Caki2 (cell line): ENCODE results near the gene TRA2B. TPM values are rescaled to one million over a fixed set of nuclear protein-coding genes. Genes with fewer than 3 reads are reported as not detected.

Experiments
- DNase-seq: peaks from one replicate; pipeline ENCODE4 v3.0.0-alpha.2; 2015; ENCODE audit warnings: low read depth
- in situ Hi-C: cut with HindIII; loops from 2 replicates; pipeline ENCODE4 v1.10.0; 2016; ENCODE audit warnings: low sequenced_read_pairs, low pct_unique_long_range_greater_than_20kb, mixed read lengths
- total RNA-seq: library from RNA; depleted of rRNA; stranded (reverse); fragments of >200 nt; shearing (Covaris generic); gene quantifications from 2 replicates; pipeline ENCODE4 v1.2.3, GENCODE V29; 2014; ENCODE audit warnings: low replicate concordance

TRA2B gene
- total RNA-seq, 1 experiment from 2014 or later, result 124 TPM

DNA sequence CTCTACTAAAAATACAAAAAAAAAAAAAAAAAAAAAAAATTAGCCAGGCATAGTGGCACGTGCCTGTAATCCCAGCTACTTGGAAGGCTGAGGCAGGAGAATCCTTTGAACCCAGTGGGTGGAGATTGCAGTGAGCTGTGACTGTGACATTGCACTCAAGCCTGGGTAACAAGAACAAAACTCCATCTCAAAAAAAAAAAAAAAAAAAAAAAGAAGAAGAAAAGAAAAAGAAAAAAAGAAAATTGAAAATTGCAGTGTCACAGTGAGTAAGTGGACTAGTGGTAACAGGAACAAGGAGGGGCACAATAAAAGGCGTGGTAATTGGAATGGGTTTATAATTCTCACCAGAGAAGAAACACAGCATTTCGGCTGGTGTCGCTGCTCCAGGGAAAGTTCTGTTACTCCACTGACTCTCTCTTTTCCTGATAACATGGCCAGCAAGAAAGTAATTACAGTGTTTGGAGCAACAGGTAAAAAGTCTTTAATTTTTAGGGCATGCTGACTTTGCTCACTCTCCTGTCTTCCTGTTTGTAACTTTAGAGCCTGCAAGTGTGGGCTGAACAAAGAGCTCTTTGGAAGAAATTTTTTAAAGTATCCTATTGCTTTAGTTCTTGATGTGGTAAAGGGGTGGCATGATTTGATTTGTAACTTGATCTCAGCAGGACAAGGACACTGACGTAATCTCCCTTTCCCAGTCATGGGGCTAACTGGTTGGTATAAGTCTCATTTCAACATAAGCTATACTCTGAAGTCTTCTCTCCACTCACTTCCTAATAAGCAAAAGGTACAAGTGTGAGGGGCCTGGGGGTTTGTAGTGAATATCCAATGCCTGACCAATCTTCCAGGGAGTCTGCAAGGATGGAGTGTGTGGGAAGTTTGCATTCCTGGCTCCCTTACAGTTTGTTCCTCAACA, 22.1 kb upstream of the TRA2B start:
- in situ Hi-C loops, result no loop called here
- peak; percentile 96 for DNase-seq

DNA sequence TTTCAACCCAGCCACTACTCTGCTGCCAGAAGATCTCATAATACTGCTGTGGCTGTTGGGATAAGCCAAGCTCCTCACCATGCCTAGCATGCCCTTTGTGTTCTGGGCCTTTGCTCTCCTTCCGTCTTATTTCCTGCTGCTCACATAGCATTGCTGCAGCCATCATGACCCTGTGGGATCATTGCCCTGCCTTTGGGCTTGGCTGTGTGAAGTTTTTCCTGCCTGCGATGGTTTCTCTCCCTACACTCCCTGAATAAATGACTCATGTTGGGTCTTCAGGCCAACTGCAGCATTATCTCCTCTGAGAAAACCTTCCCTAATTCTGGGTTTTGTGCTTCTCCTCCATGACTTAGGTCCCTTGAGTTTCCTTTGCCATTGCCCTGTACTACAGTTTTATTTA, 20.8 kb upstream of the TRA2B start:
- in situ Hi-C loops, result no loop called here
- DNase-seq, result no peak

DNA sequence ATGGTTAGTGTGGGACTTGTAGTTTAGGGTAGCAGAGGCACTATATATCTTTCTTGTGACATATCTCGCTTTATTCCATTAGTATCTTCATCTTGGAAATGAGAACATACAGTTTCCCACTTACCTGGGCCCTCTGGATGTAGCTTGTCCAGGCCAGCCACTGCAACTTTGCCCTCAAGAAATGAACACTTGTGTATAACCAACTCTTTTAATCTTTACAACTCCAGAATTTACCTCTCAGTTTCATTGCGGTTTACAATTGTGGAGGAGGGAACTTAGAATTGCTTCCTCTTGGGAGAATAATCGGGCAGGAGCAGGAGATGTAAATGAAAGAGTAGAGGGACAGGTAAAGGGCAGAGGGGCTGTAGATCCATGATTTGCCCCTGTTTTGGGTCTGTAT, 18.4 kb upstream of the TRA2B start:
- DNase-seq, result no peak
- in situ Hi-C loops, result no loop called here

- in situ Hi-C loops, result no loop called here
- no peak for DNase-seq
These were observed 16.5 kb upstream of the TRA2B start for GRCh38 chr3:185954366-185954723.

DNA sequence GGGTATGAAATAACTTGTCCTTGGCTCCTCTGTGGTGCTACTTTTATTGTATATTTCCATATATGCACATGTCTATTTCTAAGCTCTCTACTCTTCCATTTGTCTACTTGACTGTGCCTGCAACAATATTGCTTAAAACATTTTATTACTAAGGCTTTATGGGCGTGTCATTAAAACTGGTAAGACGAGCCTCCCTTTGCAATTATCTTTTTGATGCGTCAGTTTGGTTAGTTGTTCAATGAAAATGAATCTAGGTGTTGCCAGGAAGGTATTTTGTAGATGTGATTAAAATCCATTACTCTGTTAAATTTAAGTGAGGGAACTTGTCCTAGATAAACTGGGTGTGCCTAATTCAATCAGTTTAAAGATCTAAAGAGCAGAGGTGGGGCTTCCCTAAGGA, 12.9 kb upstream of the TRA2B start:
- no peak for DNase-seq
- in situ Hi-C loops, result no loop called here

GRCh38 chr3:185949515-185949914, 11.7 kb upstream of the TRA2B start:
- no peak for DNase-seq
- in situ Hi-C loops, result no loop called here

- in situ Hi-C loops, result no loop called here
These were observed 10.5 kb upstream of the TRA2B start for GRCh38 chr3:185948292-185948691.

DNA sequence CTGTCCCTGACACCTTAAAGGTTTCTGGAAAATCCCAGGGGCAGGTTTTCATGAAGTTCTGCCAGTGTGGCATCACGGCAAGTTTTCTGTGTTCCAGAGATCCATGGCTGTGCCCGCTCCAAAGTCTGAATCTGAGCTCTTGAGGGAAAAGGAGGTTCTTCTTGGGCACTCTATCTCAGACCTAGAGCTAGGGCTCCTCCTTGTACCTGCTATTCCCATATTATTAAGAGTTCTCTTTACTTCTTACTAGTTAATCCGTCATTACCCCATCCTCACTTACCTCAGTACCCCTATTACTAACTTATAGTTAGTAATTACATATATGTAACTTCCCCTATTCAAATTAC, 5.9 kb upstream of the TRA2B start:
- no peak for DNase-seq
- in situ Hi-C loops, result no loop called here

More at GRCh38 chr3:185948292-185948691, 10.5 kb upstream of the TRA2B start:
- DNase-seq, result no peak

GRCh38 chr3:185942907-185943759, 5.3 kb upstream of the TRA2B start:
- DNase-seq, result peak; percentile 83

GRCh38 chr3:185942396-185942795, 4.6 kb upstream of the TRA2B start:
- DNase-seq, result no peak
- in situ Hi-C loops, result no loop called here

More at GRCh38 chr3:185942907-185943759, 5.3 kb upstream of the TRA2B start:
- in situ Hi-C loops, result no loop called here

DNA sequence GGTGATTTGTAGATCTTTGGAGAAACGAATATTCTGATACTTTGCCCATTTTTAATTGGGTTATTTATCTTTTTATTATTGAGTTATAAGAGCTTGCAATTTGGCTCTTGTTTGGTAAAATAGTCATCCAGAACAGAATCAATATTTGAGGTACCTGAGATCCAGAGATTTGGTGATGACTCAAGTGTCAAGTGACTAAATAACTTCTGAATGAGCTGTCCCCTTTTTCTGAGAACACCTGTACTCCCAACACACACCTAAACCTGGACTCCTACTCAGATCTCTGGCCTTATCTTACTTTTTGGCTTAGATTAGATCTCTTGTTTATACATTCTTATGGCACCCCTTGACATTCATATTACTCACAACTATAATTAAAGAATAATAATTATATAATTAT, 3.1 kb upstream of the TRA2B start:
- no peak for DNase-seq
- in situ Hi-C loops, result no loop called here

DNA sequence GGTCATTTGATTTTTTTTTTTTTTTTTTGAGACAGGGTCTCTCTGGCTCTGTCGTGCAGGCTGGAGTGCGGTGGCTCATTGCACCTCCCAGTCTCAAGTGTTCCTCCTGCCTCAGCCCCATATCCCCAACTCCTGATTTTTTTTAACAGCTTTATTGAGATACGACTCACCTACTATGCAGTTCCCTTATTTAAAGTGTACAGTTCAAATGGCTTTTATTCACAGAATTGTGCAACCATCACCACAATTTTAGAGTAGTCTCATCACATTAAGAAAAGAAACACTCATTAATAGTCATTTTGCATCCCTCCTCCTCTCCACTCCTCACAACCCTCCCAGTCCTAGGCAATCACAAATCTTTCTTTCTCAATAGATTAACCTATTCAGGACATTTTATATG, 1.9 kb upstream of the TRA2B start:
- DNase-seq, result no peak
- in situ Hi-C loops, result no loop called here

DNA sequence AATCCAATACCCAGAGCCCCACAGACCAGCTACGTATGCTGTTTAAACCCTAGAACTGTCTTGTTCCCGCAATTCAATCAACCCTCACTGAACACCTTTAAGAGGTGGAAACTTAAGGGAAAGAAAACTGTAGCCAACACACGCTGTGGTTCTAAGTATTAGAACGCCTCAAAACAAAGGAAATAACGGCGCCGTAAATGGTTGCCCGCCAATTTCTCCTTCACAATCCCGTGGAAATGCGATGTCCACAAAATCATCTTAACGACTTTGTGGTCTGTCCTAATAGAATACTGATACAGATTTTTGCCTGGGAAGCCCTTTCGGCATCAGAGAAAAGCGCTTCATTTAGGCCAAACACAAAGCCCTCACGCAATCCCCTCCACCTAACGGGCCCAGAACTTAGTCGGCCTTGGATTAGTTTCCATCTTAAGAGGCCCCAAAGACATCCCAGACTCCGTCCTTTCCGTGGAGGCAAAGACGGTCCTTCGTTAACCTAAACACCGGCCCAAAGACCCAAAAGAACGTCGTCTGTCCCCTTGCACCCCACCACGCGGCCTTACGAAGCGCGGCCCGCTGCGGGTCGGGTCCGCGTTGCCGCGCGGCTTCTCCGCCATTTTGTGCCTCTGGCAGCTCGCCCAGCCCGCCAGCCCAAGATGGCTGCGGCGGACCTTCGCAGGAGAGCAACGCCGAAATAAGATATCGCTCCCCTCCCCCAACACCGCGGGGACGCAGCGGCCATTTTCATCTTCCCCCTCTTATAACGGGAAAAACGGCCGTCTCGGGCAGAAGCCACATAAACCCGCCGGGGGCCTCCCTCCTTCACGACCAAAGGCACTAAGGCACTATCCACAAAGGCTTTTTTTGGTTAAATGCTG, 763 bp downstream of the TRA2B start:
- in situ Hi-C loops, result no loop called here
- DNase-seq, result peak; percentile 86

DNA sequence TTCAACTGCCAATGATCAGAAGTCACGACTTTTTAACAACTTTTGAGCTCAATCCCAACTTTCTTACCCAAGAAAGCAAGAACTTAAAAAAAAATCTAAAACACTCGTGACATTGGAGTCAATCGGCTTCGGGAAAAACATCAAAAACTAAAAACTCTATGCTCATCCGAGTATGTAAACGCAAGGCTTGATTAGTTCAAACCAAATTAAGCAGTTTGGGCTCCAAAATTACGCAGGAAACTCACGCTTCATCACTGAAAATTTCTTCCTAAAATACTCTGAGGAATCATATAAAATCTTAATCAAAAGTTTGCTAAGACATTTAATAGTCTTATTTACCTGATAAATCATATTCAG, 1.6 kb downstream of the TRA2B start:
- in situ Hi-C loops, result no loop called here
- no peak for DNase-seq

DNA sequence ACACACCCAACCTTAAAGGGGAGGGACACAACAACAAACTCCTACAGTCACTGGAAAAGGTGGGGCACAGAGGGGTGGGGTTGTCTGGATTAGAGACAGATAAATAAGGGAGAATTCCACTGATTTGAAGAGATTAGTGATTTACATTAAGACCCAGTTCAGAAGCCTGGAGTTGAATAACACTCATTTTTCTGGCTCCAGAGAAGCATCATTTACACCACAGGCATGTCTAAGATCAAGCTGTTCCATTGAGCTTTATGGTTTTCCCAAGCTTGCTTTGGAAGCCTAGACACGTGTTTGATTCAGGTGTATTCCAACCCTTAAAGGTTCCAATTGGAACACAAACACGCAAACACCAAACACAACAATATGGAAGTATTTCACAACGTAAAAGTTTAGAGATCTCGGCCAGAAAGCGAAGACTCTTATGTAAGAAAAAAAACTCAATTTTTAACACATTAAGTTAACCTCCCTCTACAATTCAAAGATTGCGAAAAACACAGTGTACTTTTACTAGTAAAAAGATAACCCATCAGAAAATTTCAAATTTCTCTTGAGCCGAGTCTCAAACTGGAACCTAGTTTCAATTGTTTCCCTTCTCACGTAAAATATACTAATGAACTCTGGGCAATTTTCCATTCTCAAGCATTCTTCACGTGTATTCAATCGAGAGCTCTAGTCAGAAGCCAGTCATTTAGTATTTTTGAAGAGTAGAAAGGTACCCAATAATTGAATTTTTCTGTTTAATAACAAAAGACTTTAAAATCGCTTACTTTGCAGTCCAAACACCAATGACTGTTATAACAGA, 2.1 kb downstream of the TRA2B start:
- DNase-seq, result no peak
- in situ Hi-C loops, result no loop called here

DNA sequence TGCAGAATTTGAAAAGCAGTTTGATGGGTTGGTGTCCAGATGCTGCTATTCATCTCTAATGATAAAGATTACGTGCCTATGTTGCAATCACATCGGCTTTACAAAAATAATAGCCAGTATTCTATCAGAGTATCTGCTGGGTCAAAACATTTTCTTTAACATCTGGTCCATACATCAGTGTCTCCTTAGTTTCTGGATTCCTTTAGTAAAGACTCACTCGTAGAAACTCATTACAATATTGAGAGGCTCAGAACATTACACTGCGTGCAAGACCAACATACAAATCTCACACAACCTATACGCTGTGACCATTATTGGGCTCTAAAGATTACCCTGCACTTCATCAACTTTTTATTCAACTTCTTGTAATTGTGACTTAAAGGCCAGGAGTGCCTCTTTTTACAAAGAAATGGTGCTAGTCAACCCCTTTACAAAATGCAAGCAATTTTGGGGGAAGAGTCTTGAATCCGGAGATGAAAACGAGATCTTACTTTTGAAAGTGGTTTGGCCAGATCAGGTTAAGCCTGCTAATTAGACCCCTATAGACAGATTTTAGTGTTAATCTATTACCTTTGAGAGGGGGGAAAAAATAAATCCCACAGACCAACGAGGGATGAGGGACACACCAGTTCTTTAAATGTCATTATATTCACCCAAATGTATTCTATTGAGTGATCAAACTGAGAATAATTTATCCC, 2.9 kb downstream of the TRA2B start:
- DNase-seq, result no peak
- in situ Hi-C loops, result no loop called here

DNA sequence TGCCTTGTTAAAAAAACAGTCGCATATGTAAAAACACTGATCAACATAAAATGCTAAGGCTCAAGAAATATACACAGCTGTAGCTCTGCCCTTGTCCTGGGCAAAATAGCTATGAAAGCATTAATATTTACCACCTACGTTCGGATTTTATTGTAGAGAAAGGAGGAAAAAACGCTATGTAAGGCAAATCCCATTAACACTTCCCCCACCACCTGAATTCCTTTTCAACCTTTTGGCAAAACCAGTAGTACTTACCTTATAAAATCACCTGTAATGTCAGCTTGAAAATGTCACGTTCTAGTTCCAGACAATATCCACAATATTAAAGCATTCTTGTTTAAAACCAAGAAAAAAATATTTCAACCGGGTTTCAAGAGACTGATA, 3.6 kb downstream of the TRA2B start:
- DNase-seq, result no peak
- in situ Hi-C loops, result no loop called here
